ENCODE data around the gene SERPINA3. TPM values are rescaled to one million over a fixed set of nuclear protein-coding genes. Genes with fewer than 3 reads are reported as not detected.

Gene SERPINA3
- total and polyA plus RNA-seq, 7 donors, result 2.3 to 233 (median 94.5) TPM

DNA sequence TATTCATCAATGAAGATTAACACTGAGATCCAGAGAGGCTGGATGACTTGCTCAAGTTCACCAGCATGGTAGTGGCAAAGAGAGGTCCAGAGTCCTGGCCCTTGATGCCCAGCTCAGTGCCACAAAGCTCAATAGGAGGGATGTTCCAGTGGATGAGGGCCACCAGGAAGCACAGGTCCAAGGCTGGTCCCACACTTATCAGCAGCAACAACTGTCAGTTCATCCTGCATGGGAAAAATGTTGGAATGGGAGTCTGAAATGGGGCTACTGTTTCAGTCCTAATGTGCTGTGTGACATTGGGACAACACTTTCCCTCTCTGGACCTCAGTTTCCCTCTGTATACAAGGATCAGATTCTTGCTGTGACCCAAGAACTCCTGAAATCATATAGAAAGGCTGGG is 19.7 kb upstream of the SERPINA3 start:
- no peak overlapping the region for H3K27ac ChIP-seq
- H3K4me3 ChIP-seq, result no peak overlapping the region
- DNase-seq, result no peak
- no peaks in the 10 kb centered on the region for H3K36me3 ChIP-seq
- H3K27me3 ChIP-seq, result no peaks in the 10 kb centered on the region
- intact Hi-C loops (cut with DNase I), result no loop called here
- no peaks in the 10 kb centered on the region for H3K4me1 ChIP-seq
- TF ChIP-seq, protein P1, sequence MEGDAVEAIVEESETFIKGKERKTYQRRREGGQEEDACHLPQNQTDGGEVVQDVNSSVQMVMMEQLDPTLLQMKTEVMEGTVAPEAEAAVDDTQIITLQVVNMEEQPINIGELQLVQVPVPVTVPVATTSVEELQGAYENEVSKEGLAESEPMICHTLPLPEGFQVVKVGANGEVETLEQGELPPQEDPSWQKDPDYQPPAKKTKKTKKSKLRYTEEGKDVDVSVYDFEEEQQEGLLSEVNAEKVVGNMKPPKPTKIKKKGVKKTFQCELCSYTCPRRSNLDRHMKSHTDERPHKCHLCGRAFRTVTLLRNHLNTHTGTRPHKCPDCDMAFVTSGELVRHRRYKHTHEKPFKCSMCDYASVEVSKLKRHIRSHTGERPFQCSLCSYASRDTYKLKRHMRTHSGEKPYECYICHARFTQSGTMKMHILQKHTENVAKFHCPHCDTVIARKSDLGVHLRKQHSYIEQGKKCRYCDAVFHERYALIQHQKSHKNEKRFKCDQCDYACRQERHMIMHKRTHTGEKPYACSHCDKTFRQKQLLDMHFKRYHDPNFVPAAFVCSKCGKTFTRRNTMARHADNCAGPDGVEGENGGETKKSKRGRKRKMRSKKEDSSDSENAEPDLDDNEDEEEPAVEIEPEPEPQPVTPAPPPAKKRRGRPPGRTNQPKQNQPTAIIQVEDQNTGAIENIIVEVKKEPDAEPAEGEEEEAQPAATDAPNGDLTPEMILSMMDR (IDR thresholded peaks at IDR 0.05), result no peak
- TF ChIP-seq EP300 (IDR thresholded peaks at IDR 0.05) (no peak), POLR2A (IDR thresholded peaks at IDR 0.05) (no peak), POLR2AphosphoS5 (IDR thresholded peaks at IDR 0.05) (no peak)
- no peaks in the 10 kb centered on the region for H3K9me3 ChIP-seq

DNA sequence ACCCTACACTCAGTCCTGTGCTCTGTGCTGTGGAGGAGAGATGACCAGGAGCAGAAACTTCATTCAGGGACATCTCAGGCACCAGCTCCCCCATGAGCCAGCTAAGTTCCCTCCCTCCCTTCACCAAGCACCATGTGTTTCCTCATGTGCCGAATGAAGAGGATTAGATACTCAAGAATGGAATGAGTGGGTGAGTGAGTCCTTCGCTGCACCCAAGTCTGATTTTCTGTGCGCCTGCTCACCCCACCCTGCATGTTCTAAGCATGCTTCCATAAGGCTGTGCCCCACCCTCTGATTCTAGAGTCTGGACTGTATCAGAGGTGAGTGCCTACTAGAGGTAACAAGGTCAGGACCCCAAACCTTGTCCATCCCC is 18.8 kb upstream of the SERPINA3 start:
- no peaks in the 10 kb centered on the region for H3K9me3 ChIP-seq
- H3K4me3 ChIP-seq, result no peak overlapping the region
- 79 to 90% methylated on average over 3 of the region's 3 CpGs for WGBS, 2 donors
- DNase-seq, result no peak
- TF ChIP-seq POLR2A (IDR thresholded peaks at IDR 0.05), result no peak
- no peak for TF ChIP-seq POLR2AphosphoS5 (IDR thresholded peaks at IDR 0.05)
- TF ChIP-seq, protein P1 (IDR thresholded peaks at IDR 0.05), result no peak
- no peak for TF ChIP-seq EP300 (IDR thresholded peaks at IDR 0.05)
- H3K27ac ChIP-seq, result no peak overlapping the region
- no peaks in the 10 kb centered on the region for H3K36me3 ChIP-seq
- peaks cover 0 to under 1% (median 0%) of the 10 kb centered on the region in 4 donors for H3K4me1 ChIP-seq
- intact Hi-C loops (cut with DNase I), result no loop called here
- H3K27me3 ChIP-seq, result no peaks in the 10 kb centered on the region

DNA sequence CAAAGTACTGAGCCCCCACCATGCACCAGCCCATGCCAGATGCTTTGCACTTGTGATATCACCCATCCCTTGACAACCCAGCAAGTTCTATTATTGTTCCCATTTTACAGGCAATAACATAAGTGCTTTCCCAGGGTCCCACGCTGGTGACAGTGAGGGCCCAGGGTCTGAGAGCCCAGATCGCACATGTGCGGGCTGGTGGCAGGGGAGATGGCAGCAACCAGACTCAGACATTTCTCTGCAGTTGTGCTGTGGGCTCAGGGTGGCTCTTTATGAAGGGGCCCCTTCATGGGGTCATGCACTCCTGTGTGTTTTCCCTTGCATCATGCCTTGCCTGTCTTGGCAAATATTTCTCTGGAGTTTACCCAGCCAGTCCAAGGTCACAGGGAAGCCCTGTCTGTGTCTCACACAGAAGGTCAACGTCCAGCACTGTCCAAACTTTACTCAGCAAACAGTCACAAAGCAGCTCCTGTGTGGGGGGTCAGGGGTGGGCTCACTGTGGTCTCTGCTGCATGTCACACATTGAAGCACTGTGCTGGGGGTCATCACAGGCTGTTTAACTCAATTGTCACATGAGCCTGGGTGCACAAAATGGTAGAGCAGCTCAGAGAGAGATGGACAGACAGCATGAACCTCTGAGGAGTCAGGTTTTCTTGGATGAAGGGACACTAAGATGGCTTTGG is 18.3 kb upstream of the SERPINA3 start:
- DNase-seq, result no peak
- TF ChIP-seq, protein P1 (IDR thresholded peaks at IDR 0.05), result no peak
- TF ChIP-seq POLR2AphosphoS5 (IDR thresholded peaks at IDR 0.05), result no peak
- TF ChIP-seq EP300 (IDR thresholded peaks at IDR 0.05), result no peak
- no peak for TF ChIP-seq POLR2A (IDR thresholded peaks at IDR 0.05)
- intact Hi-C loops (cut with DNase I), result no loop called here
- 72 to 76% methylated on average over 4 of the region's 4 CpGs for WGBS, 2 donors
- no peak overlapping the region for H3K4me3 ChIP-seq
- no peaks in the 10 kb centered on the region for H3K9me3 ChIP-seq
- H3K36me3 ChIP-seq, result no peaks in the 10 kb centered on the region
- peaks cover 0 to 6% (median 4%) of the 10 kb centered on the region in 4 donors for H3K4me1 ChIP-seq
- H3K27ac ChIP-seq, result no peak overlapping the region
- H3K27me3 ChIP-seq, result no peaks in the 10 kb centered on the region

DNA sequence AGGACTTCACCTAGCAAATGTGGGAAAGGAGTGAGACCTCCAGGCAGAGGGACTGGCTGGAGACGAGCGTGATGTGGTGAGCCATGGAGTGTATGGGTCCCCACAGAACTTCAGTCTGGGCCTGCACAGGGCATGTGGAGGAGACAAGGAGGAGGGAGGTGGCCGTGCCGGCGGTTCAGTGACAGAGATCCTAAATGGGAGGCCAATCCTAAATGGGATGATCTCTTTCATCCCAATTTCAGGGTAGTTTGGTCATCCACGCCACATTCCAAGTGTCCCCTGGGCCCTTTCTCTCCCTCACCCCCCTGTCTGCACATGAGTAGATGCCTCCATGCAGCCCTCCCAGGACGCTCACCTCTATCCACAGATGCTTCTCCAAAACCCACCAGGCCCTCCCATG is 17.8 kb upstream of the SERPINA3 start:
- Histone ChIP-seq H3K27me3 (no peaks in the 10 kb centered on the region), H3K36me3 (no peaks in the 10 kb centered on the region), H3K4me3 (no peak overlapping the region), H3K9me3 (no peaks in the 10 kb centered on the region), H3K27ac (no peak overlapping the region), H3K4me1 (peaks cover 0 to 12% (median 9%) of the 10 kb centered on the region in 4 donors)
- WGBS, 2 donors, result 89 to 93% methylated on average over 7 of the region's 7 CpGs
- no peak for DNase-seq
- intact Hi-C loops (cut with DNase I), result no loop called here
- TF ChIP-seq, protein P1 (IDR thresholded peaks at IDR 0.05), result no peak
- no peak for TF ChIP-seq POLR2AphosphoS5 (IDR thresholded peaks at IDR 0.05)
- TF ChIP-seq EP300 (IDR thresholded peaks at IDR 0.05), result no peak
- TF ChIP-seq POLR2A (IDR thresholded peaks at IDR 0.05), result no peak

DNA sequence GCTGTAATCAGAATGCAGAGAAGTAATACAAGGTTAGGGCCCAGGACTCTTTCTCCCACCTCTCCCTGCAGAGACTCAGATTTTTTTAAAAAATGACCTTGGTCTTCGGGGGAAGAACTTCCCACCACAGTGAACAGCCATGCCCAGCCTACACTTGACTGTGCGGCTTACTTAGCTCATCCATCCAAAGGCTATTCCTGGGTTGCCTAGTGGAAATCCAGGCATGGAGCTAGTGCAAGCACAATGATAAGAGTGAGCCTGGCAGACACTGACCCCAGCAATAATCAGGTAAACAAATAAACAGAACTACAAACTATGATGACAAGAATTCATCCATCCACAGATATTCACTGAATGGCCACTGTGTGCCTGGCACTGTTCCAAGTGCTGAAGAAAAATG is 16.3 kb upstream of the SERPINA3 start:
- H3K4me3 ChIP-seq, result no peak overlapping the region
- H3K4me1 ChIP-seq, result peaks cover 0 to 25% (median 24%) of the 10 kb centered on the region in 4 donors
- no peak for DNase-seq
- no peaks in the 10 kb centered on the region for H3K27me3 ChIP-seq
- no peaks in the 10 kb centered on the region for H3K9me3 ChIP-seq
- intact Hi-C loops (cut with DNase I), result no loop called here
- TF ChIP-seq, protein P1 (IDR thresholded peaks at IDR 0.05), result no peak
- TF ChIP-seq POLR2AphosphoS5 (IDR thresholded peaks at IDR 0.05), result no peak
- TF ChIP-seq POLR2A (IDR thresholded peaks at IDR 0.05), result no peak
- TF ChIP-seq EP300 (IDR thresholded peaks at IDR 0.05), result no peak
- no peak overlapping the region for H3K27ac ChIP-seq
- WGBS, 2 donors, result 69 to 94% methylated on average over 2 of the region's 2 CpGs
- no peaks in the 10 kb centered on the region for H3K36me3 ChIP-seq

Measured in sigmoid colon (tissue), 7 donors.